Measurements from ENCODE around the gene S100PBP.

Gene S100PBP

DNA sequence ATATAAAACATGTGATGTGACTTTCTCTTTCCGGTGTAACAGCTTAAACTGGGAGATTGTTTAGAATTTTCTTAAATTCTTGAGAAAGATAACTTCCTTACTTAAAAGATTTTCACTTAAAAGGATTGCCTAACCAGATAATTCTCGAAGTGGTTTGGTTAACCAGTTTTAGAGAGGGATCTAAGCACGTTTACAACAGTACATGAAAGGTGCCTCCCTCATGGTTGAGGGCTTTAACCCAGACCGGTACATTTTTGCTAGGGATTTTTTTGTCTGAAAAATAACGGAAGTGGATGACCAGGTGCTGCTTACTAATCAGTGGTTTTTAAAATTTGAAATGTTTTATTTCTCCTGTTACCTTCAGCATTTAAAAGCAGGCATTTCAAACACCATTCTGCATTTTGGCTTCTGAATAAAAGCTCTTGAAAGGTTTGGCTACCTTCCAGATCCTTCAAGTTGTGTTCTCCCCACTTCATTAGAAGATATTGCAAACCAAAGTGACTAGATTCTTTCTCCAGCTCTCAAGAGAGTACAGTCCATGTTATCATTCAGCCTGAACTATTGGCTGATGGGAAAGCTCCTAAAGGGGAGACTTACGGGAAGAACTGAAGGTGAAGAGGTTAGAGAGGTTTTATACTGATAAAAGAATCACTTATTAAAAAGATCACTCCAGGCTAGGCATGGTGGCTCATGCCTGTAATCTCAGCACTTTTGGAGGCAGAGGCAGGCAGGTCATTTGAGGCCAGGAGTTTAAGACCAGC is 12.8 kb downstream of the S100PBP start:
- no peak for DNase-seq

DNA sequence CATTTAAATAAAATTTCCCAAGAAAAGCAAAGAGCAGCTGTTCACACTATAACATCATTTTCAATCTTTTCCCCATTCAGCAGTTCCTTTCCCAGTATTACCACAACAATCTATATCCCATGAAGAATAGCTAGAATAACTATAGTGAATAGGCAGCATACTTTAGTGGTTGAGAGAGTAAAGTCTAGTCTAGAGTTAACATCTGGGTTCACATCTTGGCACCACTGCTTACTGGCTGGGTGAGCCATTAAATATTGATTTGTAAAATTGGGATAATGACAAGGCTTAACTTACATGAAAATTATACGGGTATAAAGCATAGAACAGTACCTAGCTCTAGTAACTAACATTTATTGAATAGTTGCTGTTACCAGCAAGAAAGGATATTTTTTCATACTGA is 14.4 kb downstream of the S100PBP start:
- DNase-seq: no peak

DNA sequence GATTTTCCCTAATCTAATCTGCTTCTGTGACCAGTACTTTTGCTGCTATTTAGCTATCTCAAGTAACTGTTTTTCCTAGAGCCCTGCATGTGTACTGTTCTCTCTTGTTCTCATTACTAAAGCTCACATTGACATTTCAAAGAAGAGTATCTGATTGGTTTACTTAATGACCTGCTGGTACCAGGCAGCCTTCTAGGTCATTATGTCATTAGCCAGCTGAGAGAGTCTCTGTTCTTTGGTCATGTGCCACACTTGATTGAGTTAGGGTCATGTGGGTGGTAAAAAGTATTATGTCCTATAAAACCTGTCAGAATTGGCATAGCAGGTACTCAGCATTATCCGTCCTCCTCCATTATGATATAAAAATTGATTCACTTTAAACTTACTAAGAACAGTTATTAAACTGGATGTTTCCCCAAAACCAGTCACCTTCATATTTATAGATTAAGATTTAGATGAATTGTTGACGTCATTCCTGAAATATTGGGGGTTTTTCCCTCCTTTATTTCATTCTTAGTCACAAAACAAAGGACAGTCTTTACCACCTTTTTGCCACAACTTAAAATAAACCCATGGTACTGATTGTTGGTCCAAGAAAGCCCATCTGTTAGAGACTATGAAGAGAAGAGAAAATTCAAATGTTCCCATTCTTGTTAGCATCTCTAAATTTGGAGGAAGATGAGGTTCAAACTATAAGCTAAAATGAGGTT is 31.1 kb downstream of the S100PBP start:
- no peak for DNase-seq

DNA sequence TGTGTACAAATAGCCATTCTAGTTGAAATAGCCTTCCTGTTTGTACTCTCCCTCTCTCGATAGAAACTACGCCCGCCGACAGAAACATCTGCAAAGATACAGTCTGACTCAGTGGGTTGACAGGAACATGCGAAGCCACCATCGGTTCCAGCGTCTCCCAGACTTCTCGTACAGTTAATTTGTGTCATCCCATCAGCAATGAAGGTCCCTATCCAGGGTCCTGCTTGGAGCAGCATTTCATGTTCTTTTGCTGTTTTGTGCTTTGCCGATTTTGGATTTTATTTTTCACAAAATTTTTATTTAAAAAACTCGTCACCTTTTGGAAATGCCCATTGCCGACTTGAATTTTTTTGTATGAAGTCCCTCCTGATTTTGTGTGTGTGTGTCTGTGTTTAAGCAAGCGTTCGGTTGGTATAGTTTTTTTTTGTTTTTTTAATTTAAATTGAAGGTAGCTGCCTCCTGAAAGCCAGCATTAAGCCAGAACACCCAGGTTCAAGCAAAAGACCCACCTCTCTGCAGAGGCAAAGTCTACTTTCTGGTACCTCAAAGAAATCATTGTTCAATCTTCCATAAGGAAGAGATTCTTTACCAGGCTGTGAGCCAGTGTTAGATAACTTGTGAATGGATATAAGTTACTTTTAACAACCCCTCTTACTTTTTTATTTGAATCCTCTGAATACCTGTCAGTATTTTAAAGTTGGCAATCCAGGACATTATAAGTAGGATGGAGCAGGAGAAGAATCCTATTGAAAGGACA is 38.6 kb downstream of the S100PBP start:
- DNase-seq: no peak

DNA sequence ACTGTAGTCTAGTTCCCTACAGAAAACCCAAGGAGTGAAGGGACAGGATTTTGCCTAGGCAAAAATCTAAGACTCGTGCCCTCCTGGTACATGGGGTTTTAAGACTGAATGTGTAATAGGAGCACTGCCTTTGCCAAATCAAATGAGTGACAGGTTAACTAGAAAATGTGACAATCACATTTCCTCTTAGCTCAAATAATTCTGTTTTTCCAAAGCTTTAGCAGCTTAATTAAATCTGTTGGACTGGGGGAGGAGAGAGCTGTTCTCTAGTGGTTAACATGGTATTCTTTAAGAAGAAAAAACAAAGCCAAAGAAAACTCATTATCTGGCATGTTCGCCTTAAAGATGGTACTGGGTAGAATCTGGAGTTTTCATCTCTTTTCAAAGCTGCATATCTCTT is 40.7 kb downstream of the S100PBP start:
- no peak for DNase-seq

DNA sequence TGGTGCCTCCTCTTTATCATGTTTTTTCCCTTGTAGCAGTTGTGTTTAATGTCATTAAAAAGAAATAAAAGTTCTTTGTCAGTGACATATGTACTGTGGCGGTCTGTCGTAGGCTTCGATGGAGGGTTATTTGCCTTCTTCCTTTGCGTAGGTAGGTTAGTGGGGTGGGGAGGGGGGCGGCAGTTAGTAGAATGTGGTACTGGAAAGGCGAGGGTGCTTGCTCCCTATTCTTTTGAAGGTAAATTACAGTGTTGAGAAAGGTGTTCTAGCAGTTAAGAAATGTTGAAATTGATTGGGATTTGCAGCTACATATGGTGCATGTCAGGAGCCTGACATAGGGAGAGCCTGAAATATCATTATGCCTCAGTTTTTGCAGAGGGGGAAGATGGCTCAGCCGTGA is 41.3 kb downstream of the S100PBP start:
- no peak for DNase-seq

DNA sequence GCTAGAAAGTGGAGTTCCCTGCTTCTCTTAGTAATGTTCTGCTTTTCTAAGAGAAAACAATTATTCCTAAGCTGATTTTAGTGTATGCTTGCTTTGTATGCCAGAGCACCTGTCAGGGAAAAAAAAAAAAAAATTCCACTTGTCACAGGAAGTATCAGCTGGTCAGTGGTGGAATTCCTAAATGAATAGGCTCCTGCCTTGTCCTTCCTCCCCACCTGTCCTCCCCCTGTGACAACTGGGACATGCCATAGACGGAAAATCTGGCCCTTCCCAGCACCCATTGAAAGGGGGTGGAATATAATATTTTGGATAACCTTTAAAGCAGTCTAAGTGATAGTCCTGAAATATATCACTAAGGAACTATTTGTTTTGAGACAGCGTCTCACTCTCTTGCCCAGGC is 42.5 kb downstream of the S100PBP start:
- DNase-seq: no peak

DNA sequence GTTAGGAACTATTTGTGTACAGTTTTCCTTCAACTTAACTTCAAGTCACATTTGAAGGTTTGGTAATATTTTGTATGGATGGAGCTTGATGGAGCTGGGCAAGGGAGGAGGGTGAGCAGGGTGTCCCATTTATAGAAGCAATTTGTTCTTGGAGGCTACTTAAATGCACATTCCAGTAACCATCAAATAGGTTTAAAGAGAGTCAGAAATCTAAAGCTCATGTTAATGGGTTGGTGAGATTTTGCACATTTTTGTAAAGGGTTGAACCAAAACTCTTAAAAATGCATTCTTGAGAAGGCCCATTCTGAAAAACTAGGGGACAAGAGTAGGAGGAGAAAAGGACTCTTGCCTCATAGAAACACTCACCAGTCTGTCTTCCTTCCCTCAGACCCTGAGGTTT is 43.1 kb downstream of the S100PBP start:
- DNase-seq: no peak

DNA sequence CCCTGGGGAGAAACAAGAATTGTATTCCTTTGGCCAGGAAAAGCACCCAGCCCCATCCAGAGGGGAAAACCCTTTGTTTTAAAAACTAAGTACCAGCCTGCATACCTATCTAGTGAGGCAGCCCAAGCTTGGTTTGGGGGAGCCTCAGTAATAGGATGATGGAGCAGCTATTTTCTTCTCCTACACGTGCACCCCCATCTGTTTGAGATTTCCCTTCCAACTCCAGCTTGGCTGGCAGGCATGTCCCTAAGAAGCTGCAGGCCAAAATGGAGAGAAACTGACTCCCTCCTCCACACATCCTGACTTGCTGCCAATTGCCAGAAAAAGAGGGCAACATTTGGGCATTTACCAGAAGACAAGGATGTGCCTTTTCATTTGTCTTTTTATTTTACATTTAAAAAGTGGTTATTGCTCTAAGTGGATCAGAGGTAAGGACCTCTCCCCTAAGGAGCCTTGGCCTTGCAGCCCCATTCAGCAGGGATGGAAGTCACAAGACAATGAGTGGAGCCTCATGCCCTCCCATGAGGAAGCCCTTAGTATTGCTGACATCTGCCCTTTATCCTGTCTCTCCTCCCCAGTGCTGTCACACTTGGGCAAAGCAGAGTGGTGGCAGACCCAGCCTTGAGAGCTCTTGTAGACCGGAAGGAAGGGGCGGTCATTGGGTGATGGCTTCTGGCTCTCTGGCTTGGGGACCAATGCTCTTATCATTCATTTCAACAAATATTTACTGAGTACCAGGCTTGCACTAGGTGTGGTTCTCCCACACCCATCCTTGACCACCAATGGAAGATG is 44.6 kb downstream of the S100PBP start:
- no peak for DNase-seq

DNA sequence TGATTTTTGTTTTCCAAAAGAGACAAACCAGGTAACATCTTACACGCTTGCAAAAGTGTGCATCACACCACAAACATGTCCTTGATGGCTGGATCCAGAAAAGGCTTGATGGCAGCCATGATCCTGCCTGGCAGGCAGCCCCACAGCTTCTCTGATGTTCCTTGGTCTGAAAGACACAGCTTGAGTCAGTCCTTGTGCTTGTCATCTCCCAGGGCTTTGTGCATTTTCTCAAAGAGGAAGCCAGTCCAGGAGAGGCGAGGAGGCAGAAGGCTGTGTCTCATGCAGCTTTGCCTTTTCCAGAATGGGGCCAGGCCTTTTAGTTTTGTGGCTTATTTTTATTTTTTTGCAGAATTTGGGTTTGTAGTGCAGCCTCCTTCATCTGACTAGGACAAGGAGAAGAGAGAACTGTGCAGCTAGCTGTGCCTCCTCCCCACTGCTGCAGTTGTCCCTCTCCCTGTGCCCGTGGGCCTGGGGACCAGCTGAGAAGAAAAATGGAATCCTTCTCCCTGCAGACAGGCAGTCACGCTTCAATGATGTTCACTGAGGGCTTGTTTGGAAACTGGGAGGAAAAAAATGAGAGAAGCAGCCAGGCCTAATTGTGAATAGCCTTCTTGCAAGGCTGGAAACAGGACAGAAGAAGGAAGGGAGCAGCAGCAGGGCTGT is 45.9 kb downstream of the S100PBP start:
- no peak for DNase-seq

DNA sequence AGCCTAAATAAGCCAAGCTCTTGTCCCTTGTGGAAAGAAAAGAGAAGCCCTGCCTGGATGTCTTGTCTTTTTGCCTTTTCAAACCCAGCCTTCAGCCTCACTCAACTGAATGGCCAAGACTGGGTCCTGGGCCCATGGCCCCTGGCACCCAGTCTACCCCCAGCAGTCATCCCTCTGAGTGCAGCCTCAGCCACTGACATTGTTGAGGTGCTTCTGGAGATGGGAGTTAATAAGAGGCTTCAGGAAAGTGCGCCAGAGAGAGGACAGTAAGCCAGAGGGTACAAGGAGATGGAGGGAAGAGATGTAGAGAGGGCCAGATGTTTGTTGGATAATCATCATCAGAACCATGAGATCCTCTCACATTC is 46.4 kb downstream of the S100PBP start:
- DNase-seq: no peak

DNA sequence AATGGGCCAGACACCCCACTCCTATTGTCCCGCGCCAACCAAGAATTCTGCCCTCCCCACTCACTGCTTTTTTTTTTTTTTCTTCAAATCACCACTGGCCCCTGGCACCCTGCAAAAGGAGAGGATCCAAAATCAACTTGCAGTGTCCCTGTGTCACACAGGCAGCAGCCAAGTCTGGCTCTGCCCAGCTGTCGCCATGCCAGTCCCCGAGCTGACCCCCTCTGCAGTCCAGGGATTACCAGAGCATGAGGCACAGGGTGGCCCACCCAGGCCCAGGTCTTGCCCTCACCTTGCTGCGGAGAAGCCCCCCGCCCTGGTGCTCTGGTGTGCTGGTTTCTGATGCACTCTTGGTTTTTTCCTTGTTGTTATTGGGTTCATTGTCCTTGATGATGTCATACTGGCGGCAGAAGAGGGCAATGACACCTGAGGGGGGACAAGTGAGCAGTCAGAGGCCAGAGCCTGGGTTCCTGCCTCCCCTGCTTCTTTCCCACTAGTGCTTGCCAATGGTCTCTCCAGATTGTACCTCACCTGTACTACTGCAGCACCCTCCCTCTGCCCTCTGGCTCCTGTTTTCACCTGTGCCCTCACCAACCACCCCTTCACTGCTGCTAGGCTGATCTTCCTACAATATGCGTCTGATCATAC is 47.0 kb downstream of the S100PBP start:
- no peak for DNase-seq

DNA sequence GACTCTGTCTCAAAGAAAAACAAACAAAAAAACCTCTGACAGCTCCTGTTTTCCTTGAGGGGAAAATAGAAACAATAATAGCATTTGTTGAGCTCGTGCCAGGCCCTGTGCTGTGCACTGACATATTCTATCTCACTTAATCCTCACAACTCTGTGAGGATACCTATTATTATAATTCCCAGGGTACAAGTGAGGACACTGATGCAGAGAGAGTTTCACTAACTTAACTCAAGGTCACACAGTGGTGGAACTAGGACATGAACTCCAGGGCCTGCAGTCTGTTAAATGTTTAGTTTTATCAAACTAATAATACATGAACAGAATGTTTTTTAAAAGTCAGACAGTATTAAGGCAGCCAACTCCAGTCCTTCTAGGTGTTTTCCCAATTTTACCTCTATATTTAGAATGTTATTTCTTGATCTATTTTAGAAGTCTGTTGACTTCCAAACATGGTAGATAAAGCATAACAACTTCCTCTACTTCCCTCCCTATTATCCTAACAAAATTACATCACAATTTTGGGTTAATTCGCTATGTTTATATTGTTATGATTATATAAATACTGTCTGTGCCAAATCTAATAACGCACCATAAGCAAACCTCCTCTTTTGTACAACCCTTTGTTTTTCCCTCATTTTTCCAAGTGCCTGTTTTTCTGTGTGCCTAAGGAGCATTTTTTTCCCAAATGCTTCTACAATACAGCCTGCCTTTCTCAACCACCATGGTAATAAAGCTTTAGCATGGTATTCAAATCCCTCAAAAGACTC is 48.4 kb downstream of the S100PBP start:
- DNase-seq: no peak

DNA sequence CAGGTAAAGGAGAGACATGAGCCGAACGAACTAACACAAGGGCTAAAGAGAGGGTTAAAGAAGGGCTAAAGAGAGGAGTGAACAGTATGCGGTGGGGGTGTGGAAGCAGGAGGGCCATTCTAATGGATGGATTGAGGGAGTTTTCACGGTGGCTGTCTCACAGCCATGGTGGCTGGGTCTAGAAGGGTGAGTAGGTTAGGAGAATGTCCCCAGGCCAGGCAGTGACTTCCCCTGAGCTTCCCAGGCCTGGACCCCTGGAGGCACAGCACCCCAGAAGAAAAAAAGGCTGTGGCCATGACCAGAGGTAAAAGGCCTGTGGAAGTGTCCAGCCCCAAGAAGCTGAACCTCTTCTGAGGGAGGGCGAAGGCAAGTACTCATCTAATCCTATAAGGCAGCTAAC is 49.7 kb downstream of the S100PBP start:
- DNase-seq: no peak

DNA sequence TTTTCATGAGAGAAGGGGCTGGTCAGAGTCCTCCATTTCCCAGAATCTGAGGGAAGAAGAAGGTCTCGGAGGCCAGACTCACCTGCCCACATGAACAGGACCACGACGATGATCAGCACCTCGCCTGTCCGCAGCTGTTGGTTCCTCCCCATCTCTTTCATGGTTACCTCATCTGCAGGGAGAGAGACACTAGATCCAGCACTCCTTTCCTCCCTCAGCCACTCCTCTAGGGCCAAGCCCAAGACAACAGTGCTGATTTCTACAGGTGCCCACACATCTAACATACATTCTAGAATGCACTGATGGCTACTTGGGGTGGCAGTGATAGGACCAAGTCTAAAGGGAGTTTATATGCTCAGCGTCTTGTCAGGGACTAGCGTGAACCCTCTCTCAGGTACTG is 50.2 kb downstream of the S100PBP start:
- no peak for DNase-seq

DNA sequence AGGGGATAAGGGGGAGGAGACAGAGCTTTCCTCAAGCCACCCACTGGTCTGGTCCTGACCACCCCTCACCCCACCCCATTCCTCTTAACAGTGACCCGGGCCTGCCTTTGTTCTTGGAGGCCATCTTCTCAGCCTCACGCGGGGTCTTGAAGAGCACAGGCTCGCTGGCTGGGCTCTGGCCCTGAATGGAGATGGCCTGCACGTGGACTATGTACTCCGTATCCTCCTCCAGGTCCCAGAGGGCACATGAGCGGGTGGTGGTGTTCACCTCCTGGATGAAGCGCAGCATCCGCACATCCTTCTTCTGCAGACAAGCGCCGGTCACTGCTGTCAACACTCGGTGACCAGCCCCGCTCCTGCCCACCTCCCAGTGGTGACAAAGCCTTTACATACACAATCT is 50.6 kb downstream of the S100PBP start:
- DNase-seq: no peak

DNA sequence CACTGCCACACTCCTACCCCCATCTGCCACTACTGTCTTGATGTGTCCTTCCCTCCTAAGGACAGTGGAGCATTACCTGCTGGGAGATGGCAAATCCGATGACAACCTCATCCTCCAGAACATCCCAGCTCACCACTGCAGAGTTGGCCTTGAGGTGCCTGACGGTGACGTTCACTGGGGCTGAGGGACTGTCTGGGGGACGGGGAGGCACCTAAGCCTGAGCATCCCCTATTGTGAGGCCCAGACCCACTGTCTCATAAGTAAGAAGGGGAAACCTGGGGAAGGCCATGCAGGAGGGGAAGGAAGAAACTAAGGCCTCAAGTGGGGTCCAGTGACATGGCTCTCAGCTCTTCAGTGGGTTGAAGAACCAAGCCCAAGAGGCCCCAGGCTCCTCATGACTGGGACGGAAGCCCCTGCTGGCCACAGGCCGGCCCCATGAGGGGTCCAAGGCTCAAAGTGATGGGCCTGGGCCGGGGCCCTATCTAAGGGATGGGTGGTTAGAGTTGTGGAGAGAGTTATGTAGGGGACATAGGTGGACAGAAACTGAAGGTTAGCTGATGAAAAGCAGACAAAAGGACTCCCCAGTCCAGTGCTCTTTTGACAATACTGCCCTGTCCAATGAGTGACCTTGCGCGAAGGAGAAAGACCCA is 51.5 kb downstream of the S100PBP start:
- DNase-seq: no peak

DNA sequence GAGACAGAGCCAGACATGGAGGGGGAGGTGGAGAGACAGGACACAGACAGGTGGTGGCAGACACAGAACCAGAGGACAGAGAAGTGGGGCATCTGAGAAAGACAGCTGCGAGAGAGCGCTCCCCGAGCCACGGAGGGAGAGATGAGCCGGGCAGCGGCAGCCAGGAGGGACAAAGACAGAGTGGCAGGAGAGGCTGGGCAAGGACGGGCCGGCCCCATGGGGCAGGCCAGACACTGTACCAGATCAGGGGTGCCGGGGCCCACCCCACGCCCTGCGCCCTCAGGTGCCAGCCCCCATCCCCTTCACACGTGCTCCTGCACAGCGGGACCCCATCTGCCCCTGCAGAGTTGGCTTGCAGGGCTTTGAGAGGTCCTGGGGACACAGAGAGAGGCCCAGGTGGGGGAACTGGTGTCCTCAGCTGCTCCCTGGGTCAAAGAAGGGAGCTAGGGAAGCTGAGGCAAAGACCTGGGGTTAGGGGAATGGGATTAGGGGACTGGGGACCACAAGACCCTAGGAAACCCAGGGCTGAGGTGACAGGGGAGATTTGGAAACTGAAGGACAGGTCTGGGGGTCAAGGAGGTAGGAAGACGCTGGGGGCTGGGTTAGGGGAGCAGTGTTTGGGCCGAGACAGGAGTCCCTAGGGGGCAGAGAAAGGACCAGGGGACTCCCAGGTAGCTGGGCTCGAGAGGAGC is 52.6 kb downstream of the S100PBP start:
- no peak for DNase-seq

DNA sequence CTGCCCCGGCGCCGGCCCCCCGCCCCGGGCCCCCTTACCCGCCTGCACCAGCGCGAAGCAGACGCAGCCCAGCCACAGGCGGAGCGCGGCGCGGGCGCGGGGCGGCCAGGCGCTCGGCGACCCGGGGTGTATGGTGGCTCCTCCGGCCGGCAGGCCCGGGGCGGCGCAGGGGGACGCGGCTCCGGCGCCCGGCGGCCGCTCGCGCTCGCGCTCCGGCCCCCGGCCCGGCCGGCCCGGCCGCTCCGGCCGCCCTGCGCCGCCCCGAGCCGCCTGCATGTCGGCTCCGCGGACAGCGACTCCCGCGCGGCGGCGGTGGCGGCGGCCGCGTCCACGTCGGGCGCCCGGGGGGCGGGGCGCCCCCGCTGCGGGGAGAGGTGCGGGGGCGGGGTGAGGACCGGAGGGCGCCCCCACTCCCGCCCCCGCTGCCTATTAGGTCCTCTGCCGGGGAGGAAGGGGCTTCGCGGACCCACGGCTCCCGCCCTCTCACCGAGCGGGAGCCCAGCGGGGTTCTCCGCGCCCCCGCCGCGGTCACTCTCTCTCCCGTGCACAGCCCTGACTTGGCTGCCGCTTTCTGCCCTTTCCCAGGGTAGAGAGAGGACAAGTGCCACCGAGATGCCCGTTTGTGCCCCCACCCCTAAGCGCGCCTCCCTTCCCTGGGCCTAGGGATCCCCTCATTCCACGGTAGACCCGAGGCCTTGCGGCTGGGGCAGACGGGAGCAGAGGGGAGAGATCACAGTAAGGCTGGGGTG is 53.3 kb downstream of the S100PBP start, which contains the start of gene FNDC5:
Gene FNDC5, minus strand, starts transcription at position 298 of the 749 bp plus-strand sequence.
- DNase-seq: no peak
